Activated gamma-delta T cell treated with anti-CD3 and anti-CD28 coated beads, Interleukin-2, amount 50 U/mL, for 16 hours (primary cell): ENCODE measurements around the gene GNG4.
A peak's percentile ranks its signal among the peaks of the same experiment; 100 is the strongest.
"Not testable (repeated sequence)": the region's sequence is repeated elsewhere in the genome, so short reads cannot be mapped to it uniquely, and the experiment has no call there.

Experiments used
- DNase-seq: peaks from one replicate; pipeline ENCODE4 v3.0.0-alpha.2; 2020; ENCODE audit warnings: low read depth

Gene GNG4

DNA sequence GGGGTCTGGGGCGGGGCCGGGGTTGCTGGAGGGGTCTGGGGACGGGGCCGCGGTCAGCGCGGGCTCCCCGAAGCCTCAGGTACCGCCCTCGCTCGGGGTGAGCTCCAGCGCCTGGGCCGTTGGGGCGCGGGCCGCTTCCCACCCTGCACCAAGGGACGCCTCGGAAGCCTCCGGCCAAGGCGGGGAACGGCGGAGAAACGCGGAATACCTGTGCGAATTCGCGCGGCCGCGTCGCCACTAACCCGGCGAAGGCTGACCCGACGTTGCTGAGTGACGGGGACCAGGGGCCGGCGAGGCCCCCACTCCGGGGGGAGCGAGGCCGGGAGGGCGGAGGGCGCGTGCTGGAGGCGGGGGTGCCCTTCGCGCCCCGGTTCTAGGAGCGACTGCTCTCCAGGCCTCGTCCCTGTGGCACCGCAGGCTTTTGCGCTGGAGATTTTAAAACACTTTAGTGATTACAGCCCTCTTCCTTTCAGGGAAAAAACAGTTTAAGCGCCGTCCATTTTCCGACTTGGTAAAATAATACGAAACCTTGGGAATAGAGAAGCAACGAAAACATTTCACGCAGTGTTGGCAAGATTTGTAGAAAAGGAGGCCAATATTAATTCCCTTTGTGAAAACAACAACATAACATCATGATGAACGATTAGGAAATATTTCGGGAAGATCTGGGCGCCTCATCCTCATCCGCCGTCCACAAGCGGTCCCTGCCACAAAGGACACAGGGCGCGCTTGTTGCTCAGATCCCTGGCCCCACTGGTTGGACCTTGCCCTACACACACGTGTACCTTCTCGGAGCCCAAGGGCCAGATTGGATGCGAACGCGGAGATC lies 971 bp upstream of the GNG4 start:
- no peak for DNase-seq

DNA sequence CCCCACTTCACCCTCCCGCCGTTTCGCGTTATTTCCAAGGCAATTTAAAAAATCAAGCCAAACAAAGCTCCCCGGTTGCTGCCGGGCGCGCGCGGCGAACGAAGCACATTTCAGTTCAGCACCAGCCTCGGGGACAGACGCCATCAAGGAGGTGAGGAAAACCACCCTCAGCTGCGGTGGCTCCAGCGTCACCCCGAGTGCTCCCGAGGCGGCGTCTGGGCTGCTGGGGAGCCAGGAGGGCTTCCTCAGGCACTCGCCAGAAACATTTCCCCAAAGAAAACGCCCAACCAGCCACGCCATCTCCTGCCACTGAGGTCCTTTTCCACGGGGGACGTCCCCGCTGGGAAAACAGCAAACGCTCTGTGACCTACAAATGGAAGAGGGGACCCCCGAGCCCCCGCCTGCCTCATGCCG lies 623 bp downstream of the GNG4 start:
- peak; percentile 37 for DNase-seq

DNA sequence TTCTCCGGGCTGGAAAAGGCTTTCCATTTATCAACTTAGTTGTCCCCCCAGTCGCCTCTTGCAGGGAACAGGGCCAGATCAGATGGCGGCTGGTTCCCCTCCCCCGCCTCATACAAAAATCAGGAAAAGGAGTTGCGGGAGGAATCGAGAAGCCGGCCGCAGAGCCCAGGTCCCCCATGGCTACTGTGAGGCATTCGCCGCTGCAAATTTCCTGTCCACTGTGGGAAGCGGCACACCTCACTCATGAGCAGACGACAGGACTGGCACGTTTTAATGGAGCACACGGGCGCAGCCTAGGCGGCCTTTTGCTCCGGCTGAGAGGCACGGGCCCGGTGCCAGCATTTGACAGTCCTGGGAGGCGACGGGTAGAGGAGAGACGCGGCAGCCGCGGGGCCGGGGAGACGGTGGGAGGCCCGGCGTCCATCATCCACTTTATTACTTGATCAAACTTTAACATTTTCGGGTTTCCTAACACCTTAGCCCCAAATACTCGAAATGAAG lies 1.1 kb downstream of the GNG4 start:
- DNase-seq, result no peak

DNA sequence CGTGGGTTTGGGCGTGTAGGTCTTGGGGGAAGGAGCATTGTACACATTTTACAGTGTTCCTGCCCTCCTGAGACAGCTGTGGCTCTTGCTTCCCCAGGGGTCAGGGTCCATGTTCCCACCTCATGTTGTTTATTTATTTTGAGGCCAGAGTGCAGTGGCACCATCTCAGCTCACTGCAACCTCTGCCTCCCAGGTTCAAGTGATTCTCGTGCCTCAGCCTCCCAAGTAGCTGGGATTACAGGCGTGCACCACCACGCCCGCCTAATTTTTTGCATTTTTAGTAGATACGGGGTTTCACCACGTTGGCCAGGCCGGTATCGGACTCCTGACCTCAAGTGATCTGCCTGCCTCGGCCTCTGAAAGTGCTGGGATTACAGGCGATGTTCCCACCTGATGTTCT lies 2.0 kb downstream of the GNG4 start:
- DNase-seq, result not testable (repeated sequence)

DNA sequence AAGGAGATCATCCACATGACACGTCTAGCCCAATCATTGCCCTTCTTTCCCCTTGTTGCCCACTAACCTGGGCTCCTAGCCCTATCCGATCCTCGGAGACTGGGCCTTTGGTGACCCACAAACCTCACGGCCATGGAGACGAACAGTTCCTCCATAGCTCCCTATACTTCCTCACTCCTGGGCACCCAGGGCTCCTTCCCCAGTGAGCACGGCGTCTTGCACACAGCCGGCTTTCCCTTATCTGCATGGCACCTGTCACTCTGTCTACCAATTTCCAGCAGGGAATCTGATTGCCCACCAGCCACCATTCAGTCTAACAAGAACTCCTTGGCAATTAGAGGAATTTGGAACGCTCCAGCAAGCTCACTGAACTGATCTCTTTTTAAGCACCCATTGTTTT lies 3.1 kb downstream of the GNG4 start:
- no peak for DNase-seq

DNA sequence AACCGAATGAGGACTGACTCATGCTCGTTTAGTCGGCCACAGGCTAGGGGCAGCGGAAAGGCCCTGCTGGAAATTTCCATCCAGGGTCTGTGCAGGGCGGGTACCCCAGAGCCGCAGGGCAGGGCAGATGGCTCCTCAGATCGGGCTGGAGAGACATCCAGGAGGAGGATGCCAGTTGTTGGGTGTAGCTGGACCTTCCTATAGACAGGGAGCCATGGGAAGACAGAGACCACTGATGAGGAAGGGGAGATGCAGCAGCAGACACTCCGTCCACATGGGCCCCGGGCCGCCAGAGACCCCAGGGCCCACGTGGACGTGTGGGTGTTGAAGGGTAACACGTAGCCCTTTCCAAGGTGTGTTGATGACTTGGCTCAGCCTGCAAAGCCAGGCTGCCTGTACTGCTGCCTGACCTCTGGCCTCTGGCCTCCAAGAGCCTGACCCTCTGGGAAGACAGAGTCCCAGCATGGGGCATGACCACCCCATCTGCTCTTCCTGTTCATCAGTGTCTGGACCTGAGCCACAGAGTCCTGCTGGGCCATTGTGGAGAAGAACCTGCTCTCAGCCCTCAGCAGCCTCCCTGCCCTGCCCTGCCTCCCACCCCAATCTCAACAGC lies 4.8 kb downstream of the GNG4 start:
- no peak for DNase-seq

DNA sequence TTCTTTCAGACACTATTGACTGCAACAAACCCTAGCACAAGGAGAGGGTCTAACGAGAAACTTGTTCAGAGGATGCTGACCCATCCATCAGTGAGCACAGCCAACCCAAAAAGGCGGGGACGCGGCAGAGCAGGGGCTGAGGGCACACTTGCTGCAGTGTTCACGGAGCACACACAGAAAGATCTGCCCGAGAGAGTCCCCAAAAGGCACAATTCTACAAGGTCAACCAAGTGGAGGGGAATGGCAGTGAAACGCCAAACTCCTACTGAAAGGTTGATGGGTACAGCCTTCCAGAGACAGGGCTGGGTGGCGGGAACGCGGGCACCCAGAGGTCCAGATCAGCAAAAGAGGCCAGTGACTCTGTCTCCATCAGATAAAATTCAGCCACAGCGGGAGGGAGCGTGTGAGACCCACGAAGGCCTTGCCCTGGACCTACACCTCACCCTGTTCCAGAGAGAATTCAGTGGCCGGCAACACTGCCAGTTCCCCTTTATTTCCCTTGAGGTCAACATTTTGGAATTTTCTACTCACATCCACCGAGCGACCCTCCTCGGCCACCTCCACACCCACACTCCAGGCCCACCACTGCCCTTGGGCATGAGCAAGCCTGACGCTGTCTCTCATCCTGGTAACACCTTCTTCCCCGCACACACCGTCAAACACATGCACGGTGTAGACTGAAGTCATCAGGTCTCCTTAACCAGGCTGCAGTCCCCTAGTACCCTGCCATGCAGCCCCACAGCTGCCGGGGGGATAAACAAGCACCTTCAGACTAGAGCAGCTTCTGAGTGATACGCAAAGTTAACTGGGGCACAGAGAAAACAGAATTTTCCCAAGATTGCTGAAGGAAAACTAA lies 5.5 kb downstream of the GNG4 start:
- no peak for DNase-seq

DNA sequence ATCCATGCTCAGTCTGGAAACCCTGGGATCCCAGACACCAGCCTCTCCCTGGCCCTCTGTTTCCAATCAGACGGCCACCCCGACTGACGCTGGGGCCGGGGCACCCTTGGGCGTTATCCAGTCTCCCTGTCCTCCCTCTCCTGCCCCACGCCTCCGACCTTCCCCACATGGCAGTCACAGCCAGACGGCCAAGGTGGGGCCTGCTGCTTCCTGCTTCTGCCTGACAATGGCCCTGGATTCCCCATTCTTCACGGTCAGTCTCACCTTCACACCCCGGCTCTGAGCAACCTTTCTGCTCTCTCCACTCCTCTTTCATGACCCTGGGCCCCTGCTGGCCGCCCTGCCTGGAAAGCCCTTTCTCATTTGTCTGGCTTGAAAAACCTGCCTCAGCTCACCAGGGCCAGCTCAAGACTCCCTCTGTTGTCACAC lies 6.6 kb downstream of the GNG4 start:
- no peak for DNase-seq

DNA sequence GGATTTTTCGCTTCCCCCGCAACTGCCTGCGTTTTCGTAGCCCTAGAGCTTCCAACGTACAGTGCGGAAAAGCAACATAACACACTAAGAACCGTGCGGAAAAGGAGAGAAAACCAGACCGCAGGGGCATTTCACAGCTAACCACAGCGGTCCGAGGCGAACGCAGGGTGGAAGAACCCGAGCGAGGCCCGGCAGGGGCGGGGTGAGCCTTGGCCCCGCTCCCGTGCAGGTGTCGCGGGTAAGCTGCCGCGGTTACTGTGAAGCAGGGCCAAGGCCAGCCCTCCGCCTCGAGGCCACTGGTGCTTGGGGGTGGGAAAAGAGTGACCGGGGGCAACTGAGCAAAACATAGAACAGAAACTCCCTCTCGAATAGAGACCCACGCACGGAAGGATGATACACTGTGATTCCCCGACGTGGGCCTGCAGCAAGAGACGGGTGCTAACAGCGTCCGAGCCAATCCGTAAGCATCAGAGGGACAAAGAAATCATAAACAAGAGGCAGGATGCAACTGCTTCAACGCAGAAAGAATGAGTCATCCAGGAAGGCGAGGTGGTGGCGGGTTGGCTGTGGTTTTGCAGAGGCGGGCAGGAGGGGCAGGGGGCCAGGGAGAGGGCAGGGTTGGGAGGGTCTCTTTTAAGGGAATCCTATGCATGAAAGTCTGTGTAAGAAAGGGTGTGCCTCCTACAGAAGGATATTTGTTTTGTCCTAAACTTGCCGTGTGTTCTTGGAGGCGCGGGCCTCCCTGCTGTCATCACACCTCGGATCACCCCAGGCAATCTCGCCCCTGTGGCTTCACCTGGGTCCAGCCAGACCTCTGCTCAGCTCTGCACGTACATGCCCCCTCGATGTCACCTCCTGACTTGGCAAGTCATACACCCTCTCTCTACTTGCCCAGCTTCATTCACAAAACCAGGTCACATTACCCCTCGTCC lies 7.3 kb downstream of the GNG4 start:
- peak; percentile 67 for DNase-seq

DNA sequence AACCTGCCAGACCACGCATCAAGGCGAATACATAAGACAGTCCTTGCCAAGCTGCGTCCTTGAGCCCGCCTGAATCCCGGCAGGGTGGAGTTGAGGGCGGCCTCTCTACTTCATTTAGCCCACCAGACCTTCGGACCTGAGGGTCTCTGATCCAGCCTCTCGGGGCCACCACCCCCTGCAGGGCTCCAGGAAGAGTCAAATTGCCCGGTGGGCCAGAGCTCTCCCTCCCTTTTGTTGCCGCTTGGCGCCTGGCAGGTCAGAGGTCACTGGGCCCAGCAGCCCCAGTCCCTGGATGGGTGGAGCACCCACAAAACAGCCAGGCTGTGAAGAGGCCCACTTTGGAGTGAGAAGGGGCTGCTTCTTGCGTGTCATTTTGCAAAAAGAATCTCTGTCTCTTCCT lies 9.0 kb downstream of the GNG4 start:
- no peak for DNase-seq

DNA sequence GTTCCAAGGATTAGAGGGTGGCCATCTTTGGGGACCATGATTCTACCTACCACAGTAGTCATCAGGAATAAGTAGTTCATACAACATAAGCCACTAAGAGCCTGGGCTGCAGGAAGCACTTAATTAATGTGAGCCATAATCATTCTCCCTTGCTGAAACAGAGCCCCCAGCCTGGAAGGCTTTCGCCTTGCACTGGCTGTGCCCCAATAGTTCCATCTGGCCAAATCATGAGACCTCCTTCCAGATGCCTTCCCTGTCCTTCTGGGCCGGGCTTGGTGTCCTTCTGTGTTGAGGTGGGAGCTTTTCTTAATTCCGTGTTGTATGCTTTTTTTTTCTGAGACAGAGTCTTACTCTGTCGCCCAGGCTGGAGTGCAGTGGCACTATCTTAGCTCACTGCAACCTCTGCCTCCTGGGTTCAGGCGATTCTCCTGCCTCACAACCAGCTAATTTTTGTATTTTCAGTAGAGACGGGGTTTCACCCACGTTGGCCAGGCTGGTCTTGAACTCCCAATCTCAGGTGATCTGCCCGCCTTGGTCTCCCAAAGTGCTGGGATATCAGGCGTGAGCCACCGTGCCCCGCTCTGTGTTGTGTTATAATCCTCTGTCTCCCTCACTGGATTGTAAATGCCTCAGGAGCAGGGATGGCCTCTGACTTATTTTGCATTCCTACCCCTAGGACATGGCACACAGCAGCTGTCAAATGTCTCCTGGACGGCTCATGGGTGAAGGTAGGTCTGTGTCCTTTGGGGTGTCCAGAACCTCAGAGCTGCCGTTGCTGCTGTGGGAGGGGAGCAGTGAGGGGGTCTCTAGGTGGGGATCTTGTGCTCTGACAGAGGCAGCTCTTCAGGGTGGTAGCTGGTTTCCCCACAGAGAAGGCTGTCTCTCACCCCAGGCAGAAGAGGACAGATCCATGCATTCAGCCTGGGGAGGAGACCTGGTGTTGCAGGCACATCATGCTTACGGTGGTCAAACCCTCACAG lies 10.1 kb downstream of the GNG4 start:
- DNase-seq, result no peak

DNA sequence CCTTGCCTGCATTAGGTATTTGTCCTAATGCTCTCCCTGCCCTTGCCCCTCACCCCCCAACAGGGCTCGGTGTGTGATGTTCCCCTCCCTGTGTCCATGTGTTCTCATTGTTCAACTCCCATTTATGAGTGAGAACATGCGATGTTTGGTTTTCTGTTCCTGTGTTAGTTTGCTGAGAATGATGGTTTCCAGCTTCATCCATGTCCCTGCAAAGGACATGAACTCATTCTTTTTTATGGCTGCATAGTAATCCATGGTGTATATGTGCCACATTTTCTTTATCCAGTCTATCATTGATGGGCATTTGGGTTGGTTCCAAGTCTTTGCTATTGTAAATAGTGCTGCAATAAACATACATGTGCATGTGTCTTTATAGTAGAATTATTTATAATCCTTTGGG lies 11.0 kb downstream of the GNG4 start:
- DNase-seq, result not testable (repeated sequence)

DNA sequence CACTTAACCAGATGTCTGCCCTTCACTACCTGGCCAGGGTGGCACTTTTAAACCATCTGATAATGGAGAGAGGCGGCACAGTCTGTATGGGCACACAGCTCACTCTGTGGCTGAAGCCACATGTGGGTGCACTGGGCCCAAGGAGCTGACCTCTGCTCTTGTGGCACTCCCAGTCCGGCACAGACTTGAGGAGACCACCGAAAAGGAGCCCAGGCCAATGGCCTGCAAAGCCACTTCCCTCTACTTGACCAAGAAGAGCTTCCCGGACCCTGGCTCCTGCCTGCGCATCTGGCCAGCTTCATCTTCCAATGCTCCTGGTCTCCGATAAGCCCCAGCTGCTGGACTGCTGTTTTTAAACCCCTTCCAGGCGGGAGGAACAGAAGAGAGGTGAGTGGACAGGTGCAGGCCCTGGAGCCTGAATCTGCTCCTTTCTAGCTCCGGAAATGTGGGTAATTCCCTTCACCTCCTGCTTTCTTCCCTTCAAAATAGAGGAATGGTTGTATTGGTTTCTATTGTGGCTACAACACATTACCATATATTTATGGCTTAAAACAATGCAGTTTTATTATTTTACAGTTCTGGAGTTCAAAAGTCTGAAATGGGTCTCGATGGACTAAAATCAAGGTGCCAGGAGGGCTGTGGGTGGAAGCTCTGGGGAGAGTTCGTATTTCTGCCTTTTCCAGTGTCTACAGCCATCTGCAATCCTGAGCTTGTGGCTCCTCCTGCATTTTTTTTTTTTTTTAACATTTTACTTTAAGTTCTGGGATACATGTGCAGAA lies 11.6 kb downstream of the GNG4 start:
- DNase-seq, result no peak

DNA sequence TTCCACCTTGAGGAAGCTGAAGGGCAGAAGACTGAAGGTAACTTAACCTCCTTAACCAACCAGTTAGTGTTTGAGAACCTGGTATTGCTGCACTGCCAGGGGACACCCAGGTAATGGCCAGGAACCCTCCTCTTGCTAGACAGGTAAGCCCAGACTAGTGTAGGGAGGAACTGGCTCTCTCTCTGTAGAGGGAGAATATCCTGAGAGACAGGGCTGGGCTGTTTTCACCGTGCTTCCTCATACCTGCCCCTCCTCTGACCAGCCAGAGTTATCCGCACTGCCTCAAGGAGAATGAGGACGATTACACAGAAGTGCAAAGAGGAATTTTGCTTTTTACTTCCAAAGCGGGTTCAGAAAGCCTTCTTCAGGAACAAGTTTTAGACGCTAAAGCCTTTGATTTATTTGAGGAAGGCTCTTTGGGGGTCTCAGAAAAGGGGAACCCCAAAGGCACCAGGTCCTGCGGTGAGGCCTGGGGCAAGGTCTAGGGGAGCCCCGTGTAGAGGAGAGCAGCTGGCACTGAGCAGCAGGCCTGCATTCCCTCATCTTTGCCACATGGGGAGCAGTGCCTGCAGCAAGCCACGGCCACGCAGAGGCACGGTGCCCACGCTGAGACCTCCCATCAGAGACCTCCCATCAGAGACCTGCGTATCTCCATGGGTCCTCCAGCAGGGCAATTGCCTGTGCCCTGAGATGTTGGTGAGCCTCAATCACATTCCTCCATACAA lies 13.5 kb downstream of the GNG4 start:
- no peak for DNase-seq

DNA sequence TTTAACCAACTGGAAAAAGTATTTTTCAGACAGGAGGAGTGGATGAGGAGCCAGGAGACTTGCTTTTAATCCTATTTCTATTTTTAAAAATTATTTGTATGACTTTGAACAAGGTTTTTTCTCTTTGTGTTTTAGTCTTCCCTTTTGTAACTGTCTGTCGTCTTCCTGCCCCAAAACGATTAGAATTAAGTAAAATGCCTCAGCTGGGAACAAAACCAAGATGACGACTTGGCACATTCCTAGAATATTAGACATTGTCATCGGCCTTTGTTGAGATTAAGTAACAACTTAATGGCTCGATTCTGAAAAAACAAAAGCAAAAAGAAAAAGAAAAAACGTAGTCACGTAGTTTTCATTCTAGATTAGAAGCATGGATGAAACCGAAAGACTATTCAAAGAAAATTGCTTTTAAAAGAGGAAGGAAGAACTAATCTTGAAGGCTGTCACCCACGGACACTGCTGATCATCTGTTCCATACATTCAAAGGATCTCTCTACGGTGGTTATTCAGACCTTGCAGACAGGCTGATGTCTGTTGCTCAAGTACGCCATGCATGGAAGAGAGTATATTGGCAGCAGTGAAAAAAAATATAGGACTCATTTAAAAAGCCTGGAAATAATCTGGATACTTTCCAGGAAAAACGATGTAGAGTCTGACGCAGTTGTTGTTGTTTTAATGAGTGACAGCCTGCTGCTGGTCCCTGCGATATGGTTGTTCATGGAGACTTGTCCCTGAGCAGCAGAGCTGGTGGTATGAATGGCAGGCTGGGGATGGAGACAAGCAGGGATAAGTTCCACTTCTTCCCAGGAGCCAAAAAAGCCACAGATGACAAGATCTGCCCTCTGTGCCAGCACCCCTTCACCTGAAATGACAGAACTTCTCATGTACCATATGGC lies 16.8 kb downstream of the GNG4 start:
- DNase-seq, result no peak

DNA sequence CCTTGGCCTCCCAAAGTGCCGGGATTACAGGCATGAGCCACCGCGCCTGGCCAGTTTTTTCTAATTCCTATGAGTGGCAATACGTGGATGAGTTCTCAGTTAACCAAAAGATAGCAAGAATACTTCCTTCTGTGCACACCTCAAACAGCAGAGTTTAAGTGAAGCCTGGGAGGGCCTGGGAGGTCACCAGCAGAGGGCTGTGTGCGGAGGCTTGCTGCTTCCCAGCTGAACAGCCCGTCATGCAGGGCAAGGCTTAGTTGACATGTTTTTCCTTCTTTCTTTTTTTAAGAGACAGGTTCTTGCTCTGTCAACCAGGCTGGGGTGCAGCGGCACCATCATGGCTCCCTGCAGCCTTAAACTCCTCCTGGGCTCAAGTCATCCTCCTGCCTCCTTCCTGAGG lies 17.8 kb downstream of the GNG4 start:
- no peak for DNase-seq

DNA sequence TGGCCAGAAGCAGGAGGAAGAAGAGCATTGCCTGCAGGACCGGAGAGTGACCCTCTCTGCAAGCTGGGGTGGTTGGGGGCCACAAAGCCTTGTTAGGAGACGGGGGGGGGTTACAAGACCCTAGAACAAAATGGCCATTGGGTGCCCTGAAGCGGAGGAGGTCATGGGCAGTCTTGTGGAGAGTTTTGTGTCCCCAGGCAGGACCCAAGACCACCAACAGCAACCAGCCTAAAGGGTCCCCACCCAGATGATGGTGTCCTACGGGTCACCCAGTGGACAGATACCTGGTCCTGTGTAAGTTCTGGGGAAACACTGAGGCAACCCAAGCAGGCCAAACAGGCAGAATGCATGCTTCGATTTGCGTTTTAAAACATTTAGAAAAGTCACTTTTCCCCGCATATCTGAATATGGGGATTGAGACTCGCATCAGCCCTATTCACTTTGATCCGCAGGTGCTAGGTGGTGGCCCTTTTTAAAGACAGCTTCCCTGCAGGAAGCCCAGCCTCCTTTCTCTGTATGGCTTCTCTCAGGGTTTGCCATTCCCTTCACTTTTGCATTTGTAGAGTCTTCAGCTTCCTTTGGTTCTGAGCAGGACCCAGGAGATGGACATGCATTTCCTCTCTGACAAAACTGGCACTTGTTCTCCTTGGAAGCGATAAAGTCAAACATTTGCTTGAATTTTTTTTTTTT lies 21.1 kb downstream of the GNG4 start:
- no peak for DNase-seq
